T-helper 22 cell (primary cell): ENCODE measurements around the gene ZIC4.

Experiments
- DNase-seq: peaks from one replicate; pipeline ENCODE4 v3.0.0-alpha.2; 2020; ENCODE audit warnings: low read depth

ZIC4 gene

DNA sequence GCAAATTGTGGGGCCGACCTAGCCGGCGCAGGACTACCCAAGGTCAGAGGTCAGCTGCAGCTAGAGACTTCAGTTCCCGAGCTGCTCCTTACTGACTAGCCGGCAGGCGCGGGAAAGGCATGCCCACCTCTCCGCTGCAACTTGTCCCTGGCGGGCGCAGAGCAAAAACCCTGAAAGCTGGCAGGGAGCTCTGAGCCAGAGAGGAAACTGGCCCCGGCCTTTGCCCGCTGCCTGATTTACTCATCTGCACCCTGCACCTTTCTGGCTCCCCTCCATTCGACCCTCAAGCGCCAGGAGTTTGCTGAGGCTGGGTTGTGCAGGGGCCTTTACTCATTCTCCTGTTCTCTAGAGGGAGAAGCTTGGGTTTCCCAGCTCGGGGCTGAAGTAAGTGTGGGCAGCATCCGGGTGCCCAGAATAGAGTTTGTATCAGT is 1.5 kb downstream of the ZIC4 start:
- no peak for DNase-seq

DNA sequence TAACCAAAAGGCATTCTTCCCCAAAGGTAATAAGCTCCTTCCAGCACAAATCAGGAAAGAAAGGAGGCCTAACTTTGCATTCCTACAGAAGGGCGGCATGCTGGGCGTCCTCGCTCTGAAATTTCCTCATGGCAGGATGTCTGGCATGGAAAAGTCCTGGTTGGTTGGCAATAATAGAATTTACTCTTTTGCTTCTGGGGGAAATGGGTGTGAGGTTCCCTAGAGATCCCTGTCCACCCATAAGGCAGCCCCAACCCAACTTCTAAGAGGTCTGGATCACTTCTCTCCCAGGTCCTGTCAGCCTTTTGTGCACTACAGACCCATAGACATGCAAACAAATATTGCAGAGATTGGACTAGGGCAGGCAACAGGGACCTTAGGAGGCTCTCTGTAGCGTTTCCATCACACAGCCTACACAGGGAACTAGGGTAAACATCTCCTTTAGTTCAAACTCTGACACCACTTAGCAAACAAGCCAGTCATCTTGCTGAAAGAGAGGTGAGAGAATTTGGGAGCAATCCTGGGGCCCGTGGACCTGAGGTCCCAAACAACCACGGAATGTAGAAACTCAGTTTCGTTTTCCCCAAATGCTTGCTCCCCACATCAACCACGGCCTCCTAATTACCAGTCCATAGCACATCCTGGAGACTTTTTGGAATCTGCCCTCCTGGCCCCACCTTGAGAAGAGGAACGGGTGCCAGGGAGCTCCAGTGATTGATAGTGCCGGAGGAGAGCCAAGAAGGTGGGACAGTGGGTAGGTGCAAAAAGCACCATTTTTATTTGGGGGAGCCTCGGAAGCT is 2.1 kb downstream of the ZIC4 start:
- no peak for DNase-seq

DNA sequence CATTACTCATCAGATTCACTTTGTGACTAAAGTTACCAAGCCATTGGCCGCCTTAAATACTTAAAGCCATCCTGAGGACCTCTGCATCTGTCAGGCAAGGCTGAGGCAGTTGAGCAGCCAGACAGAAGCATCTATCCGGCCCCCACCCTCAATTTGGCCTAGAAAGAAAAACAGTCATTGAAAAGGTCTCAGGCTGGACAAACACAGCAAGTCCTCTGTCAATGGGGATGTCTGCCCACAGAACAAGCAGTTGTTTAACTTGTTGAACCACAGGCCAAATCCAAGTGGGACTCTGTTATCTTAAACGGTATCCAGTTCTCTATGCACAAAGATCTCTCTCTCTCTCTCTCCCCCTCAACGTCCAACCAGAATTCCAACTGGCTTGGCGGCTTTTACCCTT is 2.8 kb downstream of the ZIC4 start:
- no peak for DNase-seq

DNA sequence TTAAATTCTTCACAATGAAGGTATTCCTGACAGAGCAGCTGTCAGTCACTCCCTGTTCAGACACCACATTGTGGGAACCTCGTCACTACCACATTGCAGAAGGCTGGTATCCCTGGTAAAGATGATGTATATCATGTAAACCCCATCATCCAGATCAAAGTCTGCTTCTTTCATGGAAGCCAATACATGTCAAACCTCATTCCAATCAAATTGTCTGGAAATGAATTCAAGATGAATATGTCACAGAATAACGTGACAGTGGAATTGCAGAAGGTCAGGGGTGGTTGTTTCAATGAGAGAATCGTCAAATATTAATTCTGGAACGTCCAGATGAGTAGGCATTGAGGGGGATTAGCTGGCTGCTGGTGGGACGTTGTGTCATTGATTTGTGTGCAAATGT is 4.2 kb downstream of the ZIC4 start:
- DNase-seq: no peak

DNA sequence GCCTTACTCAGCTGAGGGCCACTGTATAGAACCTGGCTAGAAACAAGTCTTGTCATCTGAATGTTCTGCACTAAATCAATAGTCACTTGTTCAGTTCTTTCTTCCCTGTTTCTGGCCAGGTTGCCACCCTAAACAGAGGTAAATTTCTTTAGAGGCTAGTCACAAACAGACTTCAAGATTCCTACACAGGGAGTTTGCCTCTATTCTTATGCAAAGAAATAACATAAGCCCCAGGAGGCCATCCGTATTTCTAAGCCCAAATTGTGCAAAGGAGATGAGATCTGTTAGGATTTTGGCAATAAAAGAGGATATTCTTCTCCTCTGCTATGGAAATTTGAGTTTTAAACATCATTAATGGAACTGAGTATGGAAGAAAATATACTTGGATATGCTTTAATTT is 4.9 kb downstream of the ZIC4 start:
- no peak for DNase-seq

DNA sequence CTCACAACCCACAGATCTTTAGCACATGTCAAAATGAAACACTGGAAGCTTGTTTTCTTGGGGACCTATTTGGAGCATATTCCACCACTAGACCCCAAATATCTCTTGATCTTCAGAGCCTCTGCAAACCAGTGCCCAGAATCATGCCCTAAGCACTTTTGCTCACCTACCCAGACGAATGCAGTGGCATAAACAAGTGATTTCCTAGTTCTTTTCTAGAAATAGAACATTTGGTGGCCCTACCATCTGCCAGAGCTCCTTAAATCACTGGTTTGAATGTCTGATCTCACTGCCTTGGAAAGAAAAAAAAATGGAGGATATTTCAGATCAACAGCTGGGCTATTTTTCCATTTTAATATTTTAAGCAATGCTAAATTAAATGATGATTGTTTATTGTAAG is 5.3 kb downstream of the ZIC4 start:
- DNase-seq: no peak

DNA sequence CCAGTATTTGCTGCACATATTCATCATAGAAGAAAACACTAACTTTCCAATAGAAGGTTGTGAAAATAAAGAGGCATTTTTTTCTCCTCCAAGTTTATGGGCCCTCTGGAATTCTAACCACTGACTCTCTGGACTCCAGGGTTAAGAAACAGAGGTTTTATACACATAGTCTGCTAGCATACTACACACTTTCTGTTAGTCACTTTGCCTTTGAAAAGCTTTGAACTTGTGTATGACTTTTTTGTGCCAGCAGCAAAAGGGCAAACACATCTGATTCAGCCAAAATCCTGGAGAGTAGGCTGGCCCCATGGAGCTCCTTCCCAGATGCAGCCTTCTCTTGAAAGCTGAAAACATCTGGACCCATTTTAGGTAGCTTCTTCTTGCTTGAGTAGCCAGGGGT is 6.2 kb downstream of the ZIC4 start:
- DNase-seq: no peak

DNA sequence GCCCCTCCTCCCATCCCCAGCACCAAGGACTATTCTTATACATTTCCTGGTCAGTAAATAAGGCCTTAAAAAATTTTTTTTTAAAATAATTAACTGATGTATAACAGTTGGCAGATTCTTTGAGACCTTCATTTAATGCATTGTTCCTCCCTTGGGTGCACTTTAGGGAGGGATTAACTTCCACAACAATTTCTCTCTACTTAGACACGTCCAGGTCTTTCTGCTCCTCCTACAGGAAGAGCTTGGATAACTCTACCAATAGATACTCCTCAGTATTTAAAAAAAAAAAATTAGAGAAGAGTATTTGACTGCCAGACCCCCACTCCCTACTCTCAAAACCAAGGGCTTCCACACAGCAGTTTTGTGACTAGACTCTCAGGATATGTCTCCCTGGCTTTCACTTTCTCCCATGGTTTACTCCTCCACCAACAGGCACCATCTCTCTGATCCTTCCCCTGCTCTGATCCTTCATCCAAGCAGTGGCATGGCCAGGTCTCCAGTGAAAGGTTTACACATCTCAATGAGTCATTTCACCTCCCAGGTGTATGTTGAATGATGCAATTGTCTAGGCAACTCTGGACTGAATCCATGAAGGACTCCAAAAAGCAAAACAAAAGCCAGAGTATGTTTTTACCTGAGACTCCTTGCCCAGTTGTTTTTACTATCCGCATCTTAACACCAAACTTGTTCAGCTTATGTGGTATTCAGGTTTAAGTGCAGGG is 7.4 kb downstream of the ZIC4 start:
- no peak for DNase-seq

DNA sequence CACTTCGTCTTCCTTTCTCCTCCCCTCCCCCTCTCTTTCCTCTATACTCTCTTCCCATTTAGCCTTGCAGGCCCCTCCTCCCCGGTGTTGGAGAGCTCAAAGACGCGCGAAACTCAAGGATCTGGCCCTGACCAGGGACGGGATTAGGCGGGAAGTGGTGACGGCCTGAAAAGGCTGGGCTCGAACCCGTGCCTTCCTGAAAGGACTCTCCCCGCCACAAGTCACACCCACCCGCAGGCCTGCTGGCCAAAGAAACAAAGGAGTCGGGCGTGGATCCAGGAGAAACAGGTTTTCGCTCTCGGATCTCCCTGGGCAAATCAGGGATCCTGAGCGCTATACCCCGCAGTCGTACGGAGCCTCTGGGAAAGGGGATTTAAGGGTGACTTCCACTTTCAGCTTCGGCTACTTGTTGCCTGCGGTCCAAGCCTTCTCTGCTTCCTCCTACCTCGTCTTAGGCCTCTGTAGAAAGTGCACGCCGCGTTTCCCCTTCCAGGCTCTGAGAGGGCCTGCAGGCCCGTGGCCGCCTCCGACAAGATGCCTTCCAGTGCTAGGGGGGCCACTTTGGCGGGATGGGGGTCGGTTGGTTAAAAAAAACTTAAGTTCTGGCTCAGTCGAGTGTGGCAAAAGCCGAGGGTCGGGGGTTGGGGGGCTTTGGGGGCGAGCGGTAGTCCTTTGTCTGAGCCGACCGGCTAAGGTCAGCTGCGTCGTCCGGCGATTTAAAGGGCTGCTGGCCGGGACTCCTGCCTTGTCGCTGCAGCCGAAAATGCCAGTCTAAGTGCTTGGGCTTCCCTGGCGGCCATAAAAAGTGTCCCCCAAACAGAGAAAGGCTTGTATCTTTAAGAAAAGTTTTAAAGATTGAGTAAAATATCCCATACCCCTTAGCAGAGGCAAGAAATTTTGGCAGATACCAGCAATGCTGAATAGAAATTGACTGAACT is 8.2 kb downstream of the ZIC4 start:
- DNase-seq: no peak

DNA sequence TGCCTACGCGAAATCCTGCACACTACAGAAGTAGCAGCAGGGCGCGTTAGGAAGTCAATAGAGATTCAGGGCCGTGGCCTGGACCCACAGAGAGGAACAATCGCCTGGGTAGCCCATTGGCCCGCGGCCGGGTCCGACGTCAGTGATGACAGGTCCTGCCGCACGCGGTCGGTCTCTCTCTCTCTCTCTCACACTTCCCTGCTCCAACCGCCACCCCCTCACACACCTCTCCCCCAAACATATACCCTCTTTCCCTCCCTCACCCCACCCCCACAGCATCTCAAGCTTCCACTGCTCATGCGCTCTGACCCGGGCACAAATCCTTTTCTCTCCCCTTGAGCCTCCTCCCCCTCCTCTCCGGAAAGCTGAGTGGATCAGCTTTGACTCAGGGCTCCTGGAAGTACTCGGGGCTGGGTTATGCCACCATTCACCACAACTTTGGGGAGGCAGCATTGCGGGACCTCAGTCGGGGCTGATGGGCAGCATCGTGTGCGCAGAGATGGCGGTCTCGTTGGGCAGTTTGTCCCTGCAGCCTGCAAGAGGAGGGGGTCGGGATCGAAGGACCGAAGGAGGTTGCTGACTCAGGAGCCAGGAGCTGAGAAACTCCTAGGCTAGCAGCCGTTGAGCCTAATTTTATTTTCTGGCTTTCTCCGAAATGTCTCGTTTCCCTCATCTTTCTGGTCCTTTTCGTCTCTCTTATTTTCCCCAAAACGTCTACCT is 9.0 kb downstream of the ZIC4 start:
- DNase-seq: no peak

DNA sequence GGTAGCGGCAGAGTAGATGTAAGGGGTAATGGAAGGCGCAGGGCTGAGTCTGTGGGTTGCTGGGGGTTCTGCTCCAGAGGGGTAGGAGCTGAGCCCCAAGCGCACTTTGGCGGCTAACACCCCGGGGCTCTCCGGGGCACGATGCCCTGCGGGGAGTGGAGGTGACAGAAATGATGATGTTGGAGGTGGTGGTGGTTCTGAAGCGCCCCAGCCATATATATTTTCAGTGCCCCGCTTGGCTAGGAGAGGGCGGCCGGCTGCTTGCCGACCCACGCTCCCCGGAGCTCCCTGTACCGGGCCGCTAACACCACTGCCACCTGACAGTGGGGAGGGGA is 9.7 kb downstream of the ZIC4 start:
- no peak for DNase-seq

DNA sequence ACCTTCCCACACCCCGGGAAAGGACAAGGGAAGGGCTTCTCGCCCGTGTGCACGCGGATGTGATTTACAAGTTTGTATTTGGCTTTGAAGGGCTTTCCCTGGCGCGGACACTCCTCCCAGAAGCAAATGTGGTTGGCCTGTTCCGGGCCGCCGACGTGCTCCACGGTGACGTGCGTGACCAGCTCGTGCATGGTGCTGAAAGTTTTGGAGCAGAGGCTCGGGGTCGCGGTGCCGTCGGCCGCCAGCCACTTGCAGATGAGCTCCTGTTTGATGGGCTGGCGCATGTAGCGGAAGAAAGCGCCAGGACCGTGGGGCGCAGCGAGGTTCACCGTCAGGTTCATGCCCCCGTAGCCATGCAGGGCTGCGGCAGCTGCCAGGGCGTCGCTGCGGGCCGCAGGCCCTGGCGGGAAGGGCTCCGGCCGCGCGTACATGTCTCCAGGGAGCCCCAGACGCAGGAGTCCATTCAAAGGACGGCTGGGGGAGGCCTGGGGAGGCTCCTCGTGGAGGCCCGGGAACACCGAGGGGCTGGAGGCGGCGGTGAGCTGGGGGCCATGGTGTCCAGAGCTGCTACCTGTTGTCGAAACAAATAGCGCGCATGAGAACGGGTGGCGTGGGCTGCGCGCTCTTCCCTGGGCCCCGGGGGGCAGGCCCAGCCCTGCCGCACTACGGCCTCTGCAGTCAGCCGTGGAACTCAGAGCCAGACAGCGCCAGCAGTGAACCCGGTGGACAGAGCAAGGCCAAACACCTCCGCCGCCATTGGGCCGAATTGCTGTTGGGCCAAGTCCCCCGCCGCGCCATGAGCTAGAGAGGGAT is 10.2 kb downstream of the ZIC4 start:
- no peak for DNase-seq

DNA sequence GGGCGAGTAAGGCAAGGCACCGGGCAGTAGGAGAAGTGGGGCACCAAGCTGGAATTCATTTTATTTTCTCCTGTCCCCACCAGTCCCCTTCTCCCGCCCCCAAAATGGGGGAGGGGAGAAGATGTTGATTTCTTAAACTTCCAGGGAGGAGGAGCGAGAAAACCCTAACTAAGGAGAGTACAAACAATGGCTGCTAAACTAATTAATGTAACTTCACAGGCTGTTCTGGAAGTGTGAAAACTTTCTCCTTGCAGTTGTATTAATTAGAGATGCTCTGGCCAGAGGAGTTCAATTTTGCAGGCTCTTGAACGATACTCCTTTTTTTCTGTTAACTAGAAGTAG is 11.5 kb downstream of the ZIC4 start:
- no peak for DNase-seq

DNA sequence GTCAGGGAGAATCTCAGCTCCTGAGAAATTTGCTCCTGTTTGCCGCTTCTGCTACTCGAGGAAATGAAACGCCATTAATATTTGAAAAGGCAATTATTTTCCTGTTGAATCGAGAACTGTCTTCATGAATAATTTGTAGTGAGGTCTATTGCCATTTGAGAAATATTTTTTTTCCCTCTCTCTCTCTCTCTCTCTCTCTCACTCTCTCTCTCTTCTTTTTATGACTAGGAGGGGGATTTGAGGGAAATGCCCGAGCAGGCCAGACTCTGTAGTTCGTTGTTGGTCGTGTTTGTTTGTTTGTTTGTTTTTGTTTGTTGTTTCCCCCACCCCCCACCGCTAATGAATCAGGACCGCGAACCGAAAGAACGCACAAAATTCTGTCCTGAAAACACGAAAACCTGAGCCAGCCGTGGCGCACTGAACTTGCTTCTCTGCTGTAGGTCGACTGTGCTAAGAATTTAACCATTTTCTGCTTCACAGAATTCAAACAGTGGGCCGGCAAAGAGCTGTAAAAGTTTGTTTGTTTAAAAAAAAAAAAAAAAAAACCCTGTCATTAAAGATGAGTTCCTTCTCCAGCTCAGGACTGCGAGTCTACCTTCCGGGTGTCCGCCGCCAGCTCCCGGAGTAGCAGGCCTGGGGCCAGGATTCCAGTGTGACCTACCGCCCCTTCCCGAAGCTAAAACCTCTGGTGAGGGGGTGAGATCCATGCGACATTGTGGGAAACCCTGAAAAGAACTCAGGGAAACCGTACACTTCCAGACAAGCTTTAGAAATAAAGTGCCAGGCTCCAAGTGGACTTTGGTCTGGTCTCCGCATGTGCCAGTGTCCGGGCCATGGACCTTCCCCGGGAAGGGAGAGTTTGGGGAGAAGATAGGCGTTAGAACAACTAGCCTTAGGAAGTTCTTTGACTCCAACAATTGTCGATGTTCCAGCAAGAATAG is 12.1 kb downstream of the ZIC4 start:
- no peak for DNase-seq

DNA sequence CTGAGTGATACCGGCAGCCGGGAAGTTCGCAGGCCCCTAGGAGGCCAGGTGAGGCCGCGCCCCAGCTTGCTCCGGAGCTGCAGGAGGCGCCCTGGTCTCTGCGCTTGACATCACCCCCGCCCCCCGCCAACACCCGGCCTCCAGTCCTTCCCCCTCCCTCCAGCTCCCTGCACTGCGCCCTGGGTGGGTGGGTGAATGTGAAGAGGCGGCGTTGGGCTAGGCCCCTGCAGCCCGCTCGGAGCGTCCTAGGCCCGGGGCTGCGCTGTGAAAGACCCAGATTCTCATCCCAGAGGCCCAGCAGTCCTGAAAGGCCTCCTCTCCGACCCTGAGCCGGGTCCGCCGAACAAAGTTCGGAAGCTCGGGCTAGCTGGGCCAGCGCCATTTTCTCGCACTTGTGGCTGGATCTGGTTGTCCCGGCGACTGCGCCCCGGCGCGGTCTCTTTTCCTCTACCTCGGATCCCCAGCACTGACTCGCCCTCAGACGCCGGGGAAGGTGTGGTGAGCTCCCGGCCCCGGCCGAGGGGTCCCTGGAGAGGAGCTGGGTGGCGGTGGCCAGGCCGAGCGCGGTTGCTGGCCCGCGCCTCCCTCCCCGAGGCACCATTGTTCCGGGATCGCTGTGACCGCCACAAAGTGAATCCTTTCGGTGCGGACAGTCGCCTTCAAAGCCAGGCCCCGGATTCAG is 12.9 kb downstream of the ZIC4 start:
- no peak for DNase-seq

DNA sequence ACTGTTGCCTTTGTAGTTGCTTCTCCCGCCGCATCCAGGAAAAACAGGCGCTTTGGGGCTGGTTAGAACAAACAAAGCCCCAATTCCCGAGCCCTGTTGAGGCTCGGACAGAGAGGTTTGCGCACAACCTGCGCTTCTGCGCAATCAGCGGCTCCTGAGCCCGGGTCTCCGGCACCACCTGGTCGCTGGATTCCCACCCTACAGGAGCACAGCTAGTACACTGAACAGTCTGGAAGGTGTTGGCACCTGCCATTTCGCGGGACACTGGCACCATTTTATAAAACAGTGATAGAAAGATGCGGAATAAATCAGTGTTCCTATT is 13.8 kb downstream of the ZIC4 start:
- DNase-seq: no peak

DNA sequence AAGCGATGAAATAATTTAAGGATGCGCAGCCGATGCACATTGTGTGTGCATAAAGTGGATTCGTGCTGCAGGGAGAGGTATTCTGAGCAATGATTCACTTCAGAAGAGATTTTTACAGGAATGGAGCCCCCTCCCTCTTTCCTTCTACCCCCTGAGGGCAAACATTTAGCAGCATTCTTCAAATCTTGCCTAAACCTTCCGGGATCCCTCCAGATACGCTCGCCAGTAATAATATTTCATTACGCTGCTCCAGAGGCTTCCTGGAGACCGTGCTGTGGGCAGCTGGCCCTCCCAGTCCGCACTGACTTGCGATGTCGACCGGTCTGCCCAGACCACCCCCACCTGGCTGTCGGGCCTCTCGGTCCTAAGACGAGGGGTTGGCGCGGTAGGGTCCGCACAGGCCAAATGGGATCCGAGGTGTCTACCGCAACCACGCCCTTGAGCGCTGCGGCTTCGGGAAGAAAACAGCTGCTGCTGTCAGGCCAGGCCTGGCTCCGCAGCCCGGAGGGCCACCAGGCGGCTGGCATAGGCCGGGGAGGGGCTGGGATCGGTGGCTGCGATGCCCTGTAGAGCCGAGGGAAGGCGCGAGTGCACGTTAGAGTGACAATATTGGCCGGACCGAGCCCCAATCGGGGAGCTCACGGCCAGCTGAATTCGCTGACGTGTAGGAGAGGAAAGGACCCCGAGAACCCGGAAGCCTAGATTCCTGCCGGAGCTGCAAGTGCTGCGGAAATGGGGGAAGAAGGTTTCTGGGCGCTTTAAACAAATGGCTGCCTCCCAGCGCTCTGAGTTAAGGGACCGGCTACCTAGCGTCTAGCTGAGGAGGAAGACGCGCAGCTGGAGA is 14.3 kb downstream of the ZIC4 start:
- no peak for DNase-seq

DNA sequence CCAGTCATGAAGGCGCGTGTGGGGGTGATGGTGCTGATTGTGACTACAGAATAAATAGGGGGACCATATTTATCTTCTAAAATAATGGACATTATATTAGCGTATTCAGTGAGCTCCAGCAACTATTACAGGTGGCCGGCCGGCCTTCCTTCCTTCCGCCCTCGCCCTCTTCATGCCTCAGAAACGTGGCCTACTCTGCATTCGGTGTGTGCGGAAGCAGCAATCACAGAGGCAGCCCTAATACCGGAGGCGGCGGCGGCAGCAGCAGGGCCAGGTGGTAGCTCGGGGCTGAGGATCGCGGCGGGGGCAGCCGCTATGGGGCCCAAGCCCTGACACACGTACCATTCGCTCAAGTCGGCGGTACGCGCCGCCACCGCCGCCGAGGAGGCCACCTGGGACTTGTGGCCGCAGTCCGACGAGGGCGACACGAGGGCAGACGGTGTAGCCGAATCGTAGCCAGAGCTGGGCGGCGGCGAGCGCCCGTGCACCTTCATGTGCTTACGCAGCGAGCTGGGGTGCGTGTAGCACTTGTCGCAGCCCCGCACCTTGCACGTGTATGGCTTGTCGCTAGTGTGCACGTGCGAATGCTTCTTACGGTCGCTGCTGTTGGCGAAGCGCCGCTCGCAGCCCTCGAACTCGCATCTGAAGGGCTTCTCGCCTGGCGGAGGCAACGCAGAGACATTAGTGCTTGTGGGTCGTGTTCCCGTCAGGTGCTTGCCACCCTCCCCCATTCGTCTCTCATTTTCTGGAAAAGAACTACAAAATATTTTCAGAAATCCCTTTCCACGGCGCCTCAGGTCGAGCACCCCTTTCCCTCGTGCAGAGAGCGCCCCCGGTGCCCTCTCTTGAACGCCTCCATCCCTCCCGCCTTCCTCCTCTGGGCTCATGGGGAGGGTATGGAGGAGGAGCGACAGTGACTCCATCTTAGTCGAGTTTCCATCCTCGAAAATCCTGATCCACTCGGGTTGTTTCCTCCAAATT is 15.5 kb downstream of the ZIC4 start:
- no peak for DNase-seq
